HUDEP-2 (cell line): ENCODE results near the gene ZNRD2.
"Not testable (repeated sequence)": the region's sequence is repeated elsewhere in the genome, so short reads cannot be mapped to it uniquely, and the experiment has no call there.

Experiments
- DNase-seq, 76 experiments: peaks; one replicate each; lab custom pipeline; 2025; ENCODE audit not compliant: unreplicated experiment in 76 of 76; lab: John Stamatoyannopoulos, UW

ZNRD2 gene

DNA sequence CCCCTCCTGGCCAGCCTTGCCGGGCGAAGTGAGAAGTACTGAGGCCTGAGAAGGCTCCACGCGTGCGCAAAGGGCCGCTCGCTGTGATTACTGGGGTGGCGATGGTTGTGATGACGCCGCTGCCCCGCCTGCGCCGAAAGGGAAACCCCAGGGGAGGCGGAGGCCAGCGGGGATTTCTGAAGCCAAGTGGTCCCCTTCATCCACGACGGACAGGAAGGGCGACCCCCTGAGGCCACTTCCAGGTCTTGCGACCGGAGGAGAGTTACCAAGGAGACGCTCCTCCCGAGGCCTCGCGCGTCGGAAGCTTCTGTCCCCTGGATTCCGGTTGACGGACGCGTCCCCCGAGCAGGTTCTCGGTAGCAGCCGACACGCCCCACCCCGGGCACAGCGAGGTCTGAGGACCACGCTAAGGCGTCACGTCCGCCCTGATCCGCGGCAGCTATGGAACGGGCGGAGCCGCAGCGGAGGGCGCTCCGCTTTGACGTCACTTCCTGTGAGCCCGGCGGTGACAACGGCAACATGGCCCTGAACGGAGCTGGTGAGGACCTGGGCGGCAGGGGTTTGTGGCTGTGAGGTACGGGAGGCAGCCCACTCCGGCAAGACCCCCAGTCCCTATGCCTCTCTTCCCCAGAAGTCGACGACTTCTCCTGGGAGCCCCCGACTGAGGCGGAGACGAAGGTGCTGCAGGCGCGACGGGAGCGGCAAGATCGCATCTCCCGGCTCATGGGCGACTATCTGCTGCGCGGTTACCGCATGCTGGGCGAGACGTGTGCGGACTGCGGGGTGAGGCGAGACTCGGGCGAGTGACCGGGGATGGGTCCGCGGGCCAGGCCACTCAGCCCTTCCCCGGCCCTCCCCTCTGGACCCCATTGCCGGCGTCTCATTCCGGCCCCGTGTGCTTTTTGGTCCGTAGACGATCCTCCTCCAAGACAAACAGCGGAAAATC is at the start of gene ZNRD2:
Gene ZNRD2, plus strand, starts transcription at position 505 of the 946 bp plus-strand sequence. Its CDS starts 15 bp downstream, at position 520.
- DNase-seq, result peak in 75 of 76 experiments; percentile 54 to 99 (median 95)

DNA sequence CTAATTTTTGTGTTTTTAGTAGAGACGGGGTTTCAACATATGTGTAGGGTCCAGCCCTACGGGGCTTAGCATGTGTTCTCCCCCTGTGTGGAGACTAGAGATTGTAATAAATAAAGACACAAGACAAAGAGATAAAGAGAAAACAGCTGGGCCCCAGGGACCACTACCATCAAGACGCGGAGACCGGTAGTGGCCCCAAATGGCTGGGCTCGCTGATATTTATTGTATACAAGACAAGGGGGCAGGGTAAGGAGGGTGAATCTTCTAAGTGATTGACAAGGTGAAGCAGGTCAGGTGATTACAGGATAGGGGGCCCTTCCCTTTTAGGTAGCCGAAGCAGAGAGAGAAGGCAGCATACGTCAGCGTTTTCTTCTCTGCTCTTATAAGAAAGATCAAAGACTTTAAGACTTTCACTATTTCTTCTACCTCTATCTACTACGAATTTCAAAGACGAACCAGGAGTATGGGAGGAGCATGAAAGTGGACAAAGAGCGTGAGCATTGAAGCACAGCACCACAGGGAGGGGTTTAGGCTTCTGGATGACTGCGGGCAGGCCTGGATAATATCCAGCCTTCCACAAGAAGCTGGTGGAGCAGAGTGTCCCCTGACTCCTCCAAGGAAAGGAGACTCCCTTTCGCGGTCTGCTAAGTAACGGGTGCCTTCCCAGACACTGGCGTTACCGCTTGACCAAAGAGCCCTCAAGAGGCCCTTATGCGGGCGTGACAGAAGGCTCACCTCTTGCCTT is 48.3 kb upstream of the ZNRD2 start:
- not testable (repeated sequence) for DNase-seq

DNA sequence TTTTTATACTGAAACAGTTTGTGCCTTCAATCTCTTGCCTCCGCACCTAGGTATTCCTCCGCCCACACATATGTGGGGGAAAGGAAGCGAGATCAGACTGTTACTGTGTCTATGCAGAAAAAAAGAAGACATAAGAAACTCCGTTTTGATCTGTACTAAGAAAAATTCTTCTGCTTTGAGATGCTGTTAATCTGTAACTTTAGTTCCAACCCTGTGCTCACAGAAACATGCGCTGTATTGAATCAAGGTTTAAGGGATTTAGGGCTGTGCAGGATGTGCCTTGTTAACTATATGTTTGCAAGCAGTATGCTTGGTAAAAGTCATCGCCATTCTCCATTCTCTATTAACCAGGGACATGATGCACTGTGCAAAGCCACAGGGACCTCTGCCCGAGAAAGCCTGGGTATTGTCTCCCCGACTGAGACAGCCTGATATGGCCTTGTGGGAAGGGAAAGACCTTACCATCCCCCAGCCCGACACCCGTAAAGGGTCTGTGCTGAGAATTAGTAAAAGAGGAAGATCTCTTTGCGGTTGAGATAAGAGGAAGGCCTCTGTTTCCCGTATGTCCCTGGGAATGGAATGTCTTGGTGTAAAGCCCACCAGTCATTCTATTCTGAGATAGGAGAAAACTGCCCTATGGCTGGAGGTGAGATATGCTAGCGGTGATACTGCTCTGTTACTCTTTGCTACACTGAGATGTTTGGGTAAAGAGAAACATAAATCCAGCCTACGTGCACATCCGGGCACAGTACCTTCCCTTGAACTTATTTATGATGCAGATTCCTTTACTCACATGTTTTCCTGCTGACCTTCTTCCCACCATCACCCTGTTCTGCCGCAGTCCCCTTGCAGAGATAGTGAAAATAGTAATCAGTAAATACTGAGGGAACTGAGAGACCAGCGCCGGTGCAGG is 47.3 kb upstream of the ZNRD2 start:
- DNase-seq, result peak in 8 of 76 experiments; percentile 9 to 32 (median 16)

DNA sequence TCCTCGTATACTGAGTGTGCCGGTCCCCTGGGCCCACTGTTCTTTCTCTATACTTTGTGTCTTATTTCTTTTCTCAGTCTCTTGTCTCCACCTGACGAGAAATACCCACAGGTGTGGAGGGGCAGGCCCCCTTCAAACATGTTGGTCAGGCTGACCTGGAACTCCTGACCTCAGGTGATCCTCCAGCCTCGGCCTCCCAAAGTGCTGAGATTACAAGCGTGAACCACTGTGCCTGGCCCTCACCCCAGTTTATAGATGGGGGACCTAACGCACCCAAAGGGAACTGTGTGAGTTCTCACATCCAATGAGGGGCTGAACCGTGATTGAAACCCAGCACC is 46.7 kb upstream of the ZNRD2 start:
- not testable (repeated sequence) for DNase-seq

- DNase-seq, result peak in 2 of 76 experiments; percentile 26 to 41
Observed at GRCh38 chr11:65524014-65524740, 46.1 kb upstream of the ZNRD2 start.

- peak in 64 of 76 experiments; percentile 8 to 82 (median 60) for DNase-seq
Observed at GRCh38 chr11:65524741-65525545, 45.3 kb upstream of the ZNRD2 start, which contains the start of gene SCYL1. Gene SCYL1 (plus strand): TSS chr11:65525083. CDS start chr11:65525154, 71 bp downstream.

- no peak for DNase-seq
Observed at GRCh38 chr11:65525546-65526480, 44.5 kb upstream of the ZNRD2 start.

DNA sequence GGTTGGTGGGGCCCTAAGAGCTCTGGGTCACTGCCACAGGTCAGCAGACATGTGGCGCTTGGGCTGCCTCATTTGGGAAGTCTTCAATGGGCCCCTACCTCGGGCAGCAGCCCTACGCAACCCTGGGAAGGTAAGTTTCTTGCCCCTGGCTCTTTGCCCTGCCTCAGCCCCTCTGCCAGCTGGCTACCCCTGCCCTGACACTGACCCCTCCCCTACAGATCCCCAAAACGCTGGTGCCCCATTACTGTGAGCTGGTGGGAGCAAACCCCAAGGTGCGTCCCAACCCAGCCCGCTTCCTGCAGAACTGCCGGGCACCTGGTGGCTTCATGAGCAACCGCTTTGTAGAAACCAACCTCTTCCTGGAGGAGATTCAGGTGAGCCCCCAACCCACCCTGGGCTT is 43.5 kb upstream of the ZNRD2 start:
- DNase-seq, result no peak

DNA sequence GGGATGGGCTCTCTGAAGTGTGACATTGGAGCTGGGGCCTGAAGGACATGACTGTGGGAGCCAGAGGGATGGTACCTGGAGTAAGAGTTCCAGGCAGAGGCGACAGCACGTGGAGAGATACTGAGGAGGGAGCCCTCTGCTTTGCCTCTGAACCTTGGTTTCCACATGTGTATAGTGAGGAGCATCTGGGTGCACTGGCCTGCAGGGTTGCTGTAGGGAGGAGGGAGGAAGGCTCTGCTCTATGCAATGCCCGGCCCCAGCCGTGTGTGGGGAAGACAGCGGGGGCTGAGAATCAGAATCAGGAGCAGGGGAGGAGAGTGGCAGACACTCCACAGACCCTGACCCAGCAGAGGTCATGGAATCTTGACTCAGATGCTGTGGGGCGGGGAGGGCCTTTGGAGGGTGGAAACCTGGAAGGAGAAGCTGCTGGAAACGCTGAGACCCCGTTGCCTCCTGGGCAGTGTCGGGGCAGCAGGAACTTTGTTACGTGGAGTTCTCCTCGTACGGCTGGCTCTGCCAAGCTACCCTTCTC is 41.4 kb upstream of the ZNRD2 start:
- DNase-seq, result no peak

DNA sequence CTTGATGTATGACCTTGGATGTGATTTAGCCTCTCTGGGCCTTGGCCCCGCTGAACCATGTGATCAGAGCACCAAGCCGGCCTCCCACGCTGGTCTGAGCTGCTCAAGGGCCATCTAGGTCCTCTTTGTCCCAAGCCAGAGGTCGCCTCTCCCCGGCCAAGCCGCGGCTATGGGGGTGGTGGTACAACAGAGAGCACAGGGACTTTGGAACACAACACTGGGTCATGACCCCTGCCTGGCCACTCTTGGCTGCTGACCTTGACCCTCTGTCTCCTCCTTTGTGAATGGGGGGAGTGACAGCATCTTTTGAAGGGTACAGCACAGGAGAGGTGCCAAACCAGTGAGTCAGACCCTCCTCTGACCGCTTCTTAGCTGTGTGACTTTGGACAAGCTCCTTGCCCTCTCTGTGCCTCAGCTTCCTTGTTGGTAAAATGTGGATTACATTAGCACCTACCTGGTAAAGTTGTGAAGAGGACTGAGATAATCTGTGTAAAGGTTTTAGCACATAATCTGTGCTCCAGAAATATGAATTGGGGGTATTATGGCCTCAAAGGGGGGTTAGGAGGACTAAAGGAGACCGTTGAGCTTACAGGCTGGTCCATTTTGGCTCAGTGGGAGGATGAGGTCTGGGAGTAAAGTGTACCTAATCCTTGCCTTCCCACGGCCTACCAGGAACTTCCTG is 40.7 kb upstream of the ZNRD2 start:
- no peak for DNase-seq

GRCh38 chr11:65530157-65530496 is 40.1 kb upstream of the ZNRD2 start:
- peak in 13 of 76 experiments; percentile 4 to 39 (median 11) for DNase-seq

GRCh38 chr11:65532388-65533064 is 37.8 kb upstream of the ZNRD2 start:
- no peak for DNase-seq

- DNase-seq, result no peak
Observed at GRCh38 chr11:65535102-65535501, 35.2 kb upstream of the ZNRD2 start.

- no peak for DNase-seq
Observed at GRCh38 chr11:65536412-65537295, 33.6 kb upstream of the ZNRD2 start.

DNA sequence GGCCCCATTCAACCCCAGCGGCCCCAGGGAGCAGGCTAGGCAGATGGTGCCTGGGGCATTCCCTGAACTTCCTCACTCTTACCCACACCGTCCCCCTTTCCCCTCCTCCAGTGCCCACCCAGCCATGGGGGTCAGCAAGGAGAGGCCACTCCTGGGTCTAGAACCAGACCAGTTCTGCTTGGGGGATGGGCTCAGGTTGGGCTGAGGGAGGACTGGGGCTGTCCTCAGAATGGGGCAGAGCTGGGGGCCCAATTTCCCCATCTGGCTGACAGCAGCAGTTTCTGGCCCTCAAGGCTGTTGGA is 33.0 kb upstream of the ZNRD2 start:
- no peak for DNase-seq
